Activated CD4-positive, alpha-beta T cell treated with anti-CD3 and anti-CD28 coated beads for 24 hours (primary cell): ENCODE data around the gene PARP14.
"Not testable (repeated sequence)": the region's sequence is repeated elsewhere in the genome, so short reads cannot be mapped to it uniquely, and the experiment has no call there.

Source experiments
- DNase-seq, 2 donors: peaks; one replicate each; pipeline ENCODE4 v3.0.0-alpha.2; 2020; ENCODE audit warnings: low read depth in 2 of 2

PARP14 gene

GRCh38 chr3:122719273-122719921, 38.8 kb downstream of the PARP14 start:
- no peak for DNase-seq

GRCh38 chr3:122725106-122725505, 44.5 kb downstream of the PARP14 start:
- DNase-seq: no peak

DNA sequence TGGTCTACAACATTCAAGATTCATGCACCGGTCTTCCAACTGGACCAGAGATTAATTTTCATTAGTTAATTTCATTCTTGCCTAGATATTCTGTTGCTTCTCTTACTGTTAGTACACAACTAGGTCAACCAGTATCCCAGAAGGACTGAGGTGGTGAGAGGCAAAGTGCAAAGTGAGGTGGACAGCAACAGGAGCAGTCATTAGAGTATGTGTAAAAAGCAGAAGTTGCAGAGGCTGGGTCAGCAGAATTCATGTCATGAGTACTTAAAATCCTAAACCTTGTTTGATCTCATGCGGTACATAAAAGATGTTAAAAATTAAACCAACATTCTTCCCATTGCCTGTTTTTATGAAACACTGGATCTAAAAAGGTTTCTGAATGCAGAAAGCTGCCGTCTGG, 46.7 kb downstream of the PARP14 start:
- DNase-seq: no peak

GRCh38 chr3:122727766-122728165, 47.1 kb downstream of the PARP14 start:
- DNase-seq: no peak

- no peak for DNase-seq
Measured at GRCh38 chr3:122728186-122728585, 47.5 kb downstream of the PARP14 start.

GRCh38 chr3:122728756-122729514, 48.3 kb downstream of the PARP14 start:
- DNase-seq: no peak

- no peak for DNase-seq
Measured at GRCh38 chr3:122730240-122730639, 49.6 kb downstream of the PARP14 start.

GRCh38 chr3:122732682-122733525, 52.3 kb downstream of the PARP14 start:
- not testable (repeated sequence) for DNase-seq

GRCh38 chr3:122739172-122739571, 58.5 kb downstream of the PARP14 start:
- DNase-seq: no peak

- no peak for DNase-seq
Measured at GRCh38 chr3:122742234-122742633, 61.6 kb downstream of the PARP14 start.

DNA sequence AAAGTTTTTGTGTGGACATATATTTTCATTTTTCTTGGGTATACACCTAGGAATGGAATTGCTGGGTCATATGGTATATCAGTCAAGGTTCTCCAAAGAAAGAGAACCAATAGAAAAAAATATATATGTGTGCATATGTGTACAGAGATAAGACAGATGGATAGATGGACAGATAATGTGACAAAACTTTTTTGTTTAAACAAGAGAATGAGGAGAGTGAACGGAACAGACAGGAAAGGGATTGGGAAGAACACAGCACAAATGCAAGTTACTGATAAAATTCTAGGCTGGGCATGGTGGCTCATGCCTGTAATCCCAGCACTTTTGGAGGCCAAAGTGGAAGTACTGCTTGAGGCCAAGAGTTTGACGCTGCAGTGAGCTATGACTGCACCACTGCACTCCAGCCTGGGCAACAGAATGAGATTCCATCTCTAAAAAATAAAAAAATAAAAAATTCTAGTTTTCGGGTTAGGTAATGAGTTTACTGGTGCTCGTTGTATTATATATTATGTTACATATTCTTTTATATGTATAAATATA, 63.0 kb downstream of the PARP14 start:
- DNase-seq: no peak

DNA sequence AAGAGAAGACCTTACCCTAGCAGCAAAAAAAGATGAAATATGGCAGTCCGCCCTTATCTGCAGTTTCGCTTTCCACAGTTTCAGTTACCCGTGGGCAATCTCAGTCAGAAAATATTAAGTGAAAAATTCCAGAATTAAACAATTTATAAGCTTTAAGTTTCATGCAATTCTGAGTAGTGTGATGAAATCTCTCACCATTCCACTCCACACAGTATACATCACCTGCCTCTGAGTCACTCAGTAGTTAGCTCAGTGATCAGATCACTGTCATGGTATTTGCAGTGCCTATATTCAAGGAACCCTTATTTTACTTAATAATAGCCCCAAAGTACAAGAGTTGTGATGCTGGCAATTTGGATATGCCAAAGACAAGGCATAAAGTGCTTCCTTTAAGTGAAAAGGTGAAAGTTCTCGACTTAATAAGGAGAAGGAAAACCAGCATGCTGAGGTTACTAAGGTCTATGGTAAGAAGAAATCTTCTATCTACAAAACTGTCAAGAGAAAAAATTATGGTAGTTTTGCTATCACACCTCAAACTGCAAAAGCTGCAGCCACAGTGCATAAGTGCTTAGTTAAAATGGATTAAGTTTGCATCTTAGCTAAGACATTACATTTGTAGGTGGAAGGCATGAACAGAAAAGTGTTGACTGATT, 64.9 kb downstream of the PARP14 start:
- DNase-seq: no peak

GRCh38 chr3:122747295-122747694, 66.7 kb downstream of the PARP14 start:
- DNase-seq: not testable (repeated sequence)

GRCh38 chr3:122748347-122748746, 67.7 kb downstream of the PARP14 start:
- no peak for DNase-seq

DNA sequence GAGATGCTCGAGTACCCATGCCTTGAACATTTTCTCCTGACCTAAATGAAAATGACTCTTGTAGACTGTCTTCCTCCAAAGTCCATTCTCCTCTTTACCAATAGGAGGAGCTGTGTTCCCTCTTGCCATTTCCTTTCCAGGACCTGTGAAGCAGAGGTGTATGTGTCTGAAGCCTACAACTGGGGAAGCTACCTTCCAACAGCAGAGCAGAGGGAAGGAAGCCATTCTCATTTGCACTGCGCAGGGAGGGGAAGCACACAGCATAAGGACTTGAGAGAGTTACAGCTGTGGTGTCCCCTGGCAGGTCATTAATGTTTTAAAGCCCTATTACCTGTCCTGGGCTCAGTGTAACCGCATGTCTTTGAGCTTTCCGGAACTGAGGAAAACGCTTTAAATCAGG, 74.3 kb downstream of the PARP14 start:
- no peak for DNase-seq

DNA sequence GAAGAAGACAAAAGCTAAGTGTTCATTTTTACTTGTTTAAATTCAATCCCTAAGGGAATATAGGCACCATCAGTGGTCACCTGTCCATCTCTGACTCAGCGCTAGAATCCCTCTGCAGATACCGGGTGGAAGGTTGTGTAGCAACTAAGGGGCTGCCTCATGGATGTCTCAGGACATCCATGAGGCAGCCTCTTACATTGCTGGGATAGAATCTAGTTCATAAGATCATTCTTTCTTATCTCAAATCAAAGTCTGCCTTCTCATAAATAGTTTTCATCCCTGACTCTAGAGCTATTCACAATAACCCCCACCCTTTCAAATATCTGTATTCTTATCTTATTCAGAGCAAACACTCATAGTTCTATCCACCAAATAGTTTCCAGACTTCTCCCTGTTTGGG, 74.9 kb downstream of the PARP14 start:
- DNase-seq: no peak

- DNase-seq: no peak
Measured at GRCh38 chr3:122758877-122759560, 78.4 kb downstream of the PARP14 start.

GRCh38 chr3:122760453-122761271, 80.0 kb downstream of the PARP14 start:
- no peak for DNase-seq

DNA sequence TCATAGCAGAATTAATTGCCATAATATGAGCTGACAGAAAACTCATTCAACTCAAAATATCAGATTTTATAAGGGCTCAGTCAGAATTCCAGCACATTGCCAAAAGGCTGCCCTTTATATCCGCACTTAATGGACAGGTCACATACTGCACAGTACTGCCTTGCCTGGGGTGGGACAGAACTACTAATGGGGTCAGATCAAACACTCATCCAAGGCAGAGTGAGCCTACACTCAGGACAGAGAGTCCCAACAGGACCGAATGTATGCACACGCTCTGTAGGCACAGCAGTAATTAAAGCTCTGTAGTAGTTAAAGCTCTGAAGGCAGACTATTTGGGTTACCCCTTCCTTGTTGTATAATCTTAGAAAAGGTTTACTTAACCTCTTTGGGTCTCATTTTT, 85.8 kb downstream of the PARP14 start:
- no peak for DNase-seq
